GM19193 (cell line): ENCODE measurements around the gene PAPPA.

Source experiments
- POLR2A ChIP-seq: IDR thresholded peaks from 4 replicates; pipeline ENCODE4 v1.6.1; 2011; ENCODE audit not compliant: insufficient read depth, insufficient read length; ENCODE audit errors: extremely low read depth

PAPPA gene

DNA sequence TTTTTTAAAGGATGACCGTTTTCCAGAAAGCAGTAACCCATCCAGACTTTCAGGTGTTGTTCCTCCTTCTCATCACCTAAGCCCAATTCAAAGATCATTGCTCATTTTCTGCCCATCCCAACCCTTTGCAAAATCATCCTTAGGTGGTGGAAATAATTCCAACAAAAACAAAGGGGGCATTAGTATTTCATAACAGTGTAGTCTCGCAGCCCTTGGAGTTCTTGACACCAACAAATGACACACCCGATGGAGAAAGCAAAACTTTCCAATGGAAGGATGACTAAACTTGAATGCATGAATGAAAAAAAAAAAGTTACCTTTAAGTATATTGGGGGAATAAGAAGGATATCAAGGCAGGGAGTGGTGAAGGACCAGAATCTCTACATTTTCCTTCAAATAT lies 117.0 kb downstream of the PAPPA start:
- no peak for TF ChIP-seq POLR2A

DNA sequence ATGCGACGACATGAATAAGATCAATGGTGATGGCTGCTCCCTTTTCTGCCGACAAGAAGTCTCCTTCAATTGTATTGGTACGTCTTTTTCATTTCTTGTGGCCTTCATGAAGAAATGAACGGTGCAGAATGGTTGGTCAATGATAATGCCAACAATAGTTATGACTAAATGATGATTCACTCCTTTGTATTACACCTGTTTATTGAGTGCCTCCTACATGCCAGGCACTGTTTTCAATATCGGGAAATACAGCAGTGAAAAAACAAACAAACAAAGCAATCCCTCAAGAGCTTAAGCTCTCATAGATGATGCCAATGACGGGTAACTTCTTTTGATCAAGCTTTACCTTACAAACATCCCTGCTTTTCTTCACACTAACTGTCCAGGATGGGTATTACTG lies 117.7 kb downstream of the PAPPA start:
- TF ChIP-seq POLR2A = no peak

DNA sequence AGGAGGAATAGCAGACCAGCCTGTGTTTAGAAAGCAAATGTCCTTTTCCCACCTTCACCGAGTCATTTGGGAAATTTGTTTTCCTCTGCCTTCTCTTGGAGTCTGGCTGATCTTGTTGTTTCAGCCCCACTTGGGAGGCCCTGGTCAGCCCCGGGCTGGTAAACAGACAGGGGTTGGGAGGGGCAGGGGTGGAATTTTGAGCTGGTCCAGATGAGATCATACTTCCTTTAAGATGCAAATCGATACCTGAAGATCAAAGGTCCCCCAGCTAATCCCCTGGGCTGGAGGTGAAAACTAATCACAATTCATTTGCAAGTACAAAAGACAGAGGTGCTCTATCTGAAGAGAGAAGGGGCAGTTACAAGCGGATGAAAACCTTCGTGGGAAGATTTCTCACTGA lies 118.4 kb downstream of the PAPPA start:
- TF ChIP-seq POLR2A = no peak

DNA sequence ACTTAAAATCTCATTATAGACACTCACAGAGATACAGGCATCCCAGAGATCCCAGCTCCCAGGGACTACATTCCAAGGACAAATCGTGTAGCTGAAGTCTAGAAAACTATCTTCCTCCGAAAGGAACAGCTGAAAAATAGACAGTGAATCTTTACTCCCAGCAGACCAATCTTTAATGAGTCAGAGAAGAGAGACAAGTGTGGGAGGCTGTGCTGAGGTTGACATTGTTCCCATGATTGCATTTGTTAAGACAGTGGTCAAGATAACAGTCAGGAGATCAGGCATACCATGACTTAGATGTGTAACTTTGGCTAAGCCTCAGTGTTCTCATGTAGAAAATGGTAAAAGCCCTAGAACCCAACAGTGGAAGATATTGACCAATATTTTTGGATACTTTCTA lies 120.7 kb downstream of the PAPPA start:
- no peak for TF ChIP-seq POLR2A

DNA sequence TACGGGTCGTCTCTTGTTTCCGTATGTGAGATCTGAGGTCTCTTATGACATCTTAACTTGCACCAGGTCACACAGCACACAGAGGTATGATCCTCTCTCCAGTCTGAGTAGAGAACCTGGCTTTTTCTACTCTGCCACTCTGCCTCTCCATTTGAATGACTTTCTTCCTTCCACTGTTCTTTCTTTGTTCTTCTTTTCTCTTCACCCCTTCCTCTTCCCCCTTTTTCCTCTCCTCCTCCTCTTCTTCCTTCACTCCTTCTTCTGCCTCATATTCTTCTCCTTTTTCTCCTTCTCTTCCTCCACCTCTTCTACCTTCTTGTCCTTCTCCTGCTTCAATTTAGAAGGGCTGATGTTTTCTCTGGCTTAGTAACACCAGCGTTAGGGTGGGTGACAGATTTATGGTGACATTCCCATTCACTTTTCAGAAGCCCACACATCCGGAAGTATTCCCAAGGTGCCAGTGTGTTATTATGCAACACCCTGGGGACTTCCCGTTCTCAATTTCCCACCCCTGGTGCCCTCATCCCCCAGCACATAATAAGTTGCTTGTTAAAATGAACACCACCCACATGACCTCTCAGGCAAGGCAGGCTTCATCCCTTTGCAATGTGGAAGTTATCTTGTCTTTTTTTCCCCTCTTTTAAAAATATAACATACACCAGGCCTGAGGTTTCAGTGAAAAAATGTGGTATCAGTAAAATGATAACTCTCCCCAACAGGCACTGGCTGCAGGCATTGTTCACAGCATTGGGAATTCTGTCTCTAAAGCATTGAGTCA lies 122.0 kb downstream of the PAPPA start:
- TF ChIP-seq POLR2A = no peak

DNA sequence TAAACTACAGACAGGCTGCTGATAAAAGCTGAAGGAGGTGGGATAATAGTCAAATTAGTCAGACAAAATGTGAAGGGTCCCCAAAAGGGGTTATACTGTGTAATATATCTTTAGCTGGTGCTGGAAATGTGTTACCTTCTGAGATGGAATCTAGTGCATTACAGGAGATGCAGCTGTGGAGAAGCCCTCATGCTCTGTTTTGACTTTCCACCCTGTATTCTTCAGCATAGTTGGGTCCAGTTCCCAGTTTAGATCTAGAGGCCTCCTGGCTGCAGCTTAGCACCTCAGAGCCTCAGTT lies 122.6 kb downstream of the PAPPA start:
- no peak for TF ChIP-seq POLR2A

DNA sequence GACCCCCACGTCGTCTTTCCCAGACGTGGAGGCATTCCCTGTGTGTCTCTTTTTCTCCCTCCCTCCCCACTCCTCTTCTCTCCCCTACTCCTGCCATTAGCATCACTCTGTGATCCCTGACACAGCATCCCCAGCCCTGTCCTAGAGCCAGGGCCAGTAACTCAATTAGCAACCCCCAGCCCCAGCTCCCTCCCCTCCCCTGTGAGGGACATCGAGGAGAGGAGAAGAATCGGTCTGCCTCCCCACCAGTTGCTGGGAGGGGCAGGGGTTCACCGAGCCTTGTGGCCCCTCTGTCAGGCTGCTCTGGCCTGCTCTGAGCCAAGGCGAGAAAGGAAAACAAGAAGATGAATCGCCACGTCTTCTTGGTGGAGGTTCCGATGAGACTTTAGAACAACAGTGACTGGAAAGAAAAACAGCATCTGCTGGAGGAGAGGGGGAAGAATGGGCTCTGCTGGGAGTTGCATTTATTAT lies 123.1 kb downstream of the PAPPA start:
- TF ChIP-seq POLR2A = no peak

DNA sequence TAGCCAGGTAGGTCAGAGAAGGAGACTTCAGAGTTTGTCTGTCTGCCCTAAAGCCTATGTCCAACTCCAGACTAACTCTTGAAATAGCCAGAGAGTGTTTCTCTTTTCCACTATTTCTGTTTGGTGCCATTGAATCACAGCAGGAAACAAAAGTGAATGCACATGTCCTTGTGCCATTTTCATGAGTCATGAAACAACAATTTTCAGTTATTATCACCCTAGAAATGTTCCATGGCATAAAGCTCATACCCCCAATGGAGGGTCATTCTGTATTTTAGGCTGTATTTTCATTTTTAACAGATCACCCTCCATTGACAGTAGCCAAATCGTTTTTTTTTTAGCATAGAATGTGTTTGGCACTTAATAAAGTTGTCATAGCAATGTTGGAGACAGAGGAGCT lies 124.7 kb downstream of the PAPPA start:
- no peak for TF ChIP-seq POLR2A

DNA sequence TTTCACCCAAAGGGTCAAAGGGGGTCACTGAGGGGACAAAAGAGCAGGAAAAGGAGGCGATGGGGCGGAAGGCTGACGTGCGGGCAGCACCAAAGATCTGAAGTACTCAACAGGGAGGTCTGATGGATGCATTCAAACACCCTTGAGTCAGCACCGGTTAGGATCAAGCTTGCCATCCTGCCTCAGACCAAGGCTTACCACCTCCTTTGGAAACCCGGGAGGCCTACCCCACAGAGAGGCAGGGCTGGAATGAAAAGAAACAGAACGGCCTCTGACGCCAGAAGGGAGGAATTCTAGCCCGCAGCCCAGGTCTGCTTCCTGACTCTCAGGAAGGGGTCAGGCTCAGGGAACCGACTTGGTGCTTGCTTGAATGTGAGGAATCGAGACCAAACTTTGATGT lies 125.6 kb downstream of the PAPPA start:
- no peak for TF ChIP-seq POLR2A

DNA sequence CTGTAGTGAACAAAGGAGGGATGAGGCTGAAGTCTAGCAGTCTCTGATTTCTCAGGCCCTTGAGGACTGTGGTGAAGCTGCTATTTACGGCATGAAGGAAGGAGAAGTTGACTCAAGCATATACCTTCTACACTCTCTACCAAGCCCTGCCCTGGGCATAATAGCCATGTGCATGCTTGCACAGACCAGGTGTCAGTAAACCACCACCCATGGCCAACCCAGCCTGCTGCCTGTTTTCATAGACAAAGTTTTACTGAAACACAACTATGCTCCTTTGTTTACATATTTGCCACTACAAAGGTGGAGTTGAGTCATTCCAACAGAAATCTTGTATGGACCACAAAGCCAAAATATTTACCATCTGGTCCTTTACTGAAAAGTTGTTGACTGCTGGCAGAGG lies 126.9 kb downstream of the PAPPA start:
- no peak for TF ChIP-seq POLR2A

DNA sequence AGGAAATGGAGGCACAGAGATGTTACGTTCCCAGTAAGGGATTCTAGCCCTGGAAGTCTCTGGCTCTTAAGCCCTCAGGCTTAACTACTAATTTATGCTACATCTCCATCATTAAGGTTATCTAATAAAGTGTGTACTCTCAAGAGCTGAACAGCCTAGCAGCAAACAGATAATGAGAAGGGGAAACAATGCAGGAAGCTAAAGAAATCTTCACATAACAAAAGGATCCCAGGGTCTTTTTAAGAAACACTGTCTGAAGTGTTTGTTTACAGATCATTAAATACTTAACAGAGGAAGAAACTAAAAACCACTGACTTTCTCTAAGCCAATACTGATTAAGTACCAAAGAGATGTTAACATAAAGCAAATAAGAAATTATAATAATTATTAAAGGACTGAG lies 129.0 kb downstream of the PAPPA start:
- no peak for TF ChIP-seq POLR2A

DNA sequence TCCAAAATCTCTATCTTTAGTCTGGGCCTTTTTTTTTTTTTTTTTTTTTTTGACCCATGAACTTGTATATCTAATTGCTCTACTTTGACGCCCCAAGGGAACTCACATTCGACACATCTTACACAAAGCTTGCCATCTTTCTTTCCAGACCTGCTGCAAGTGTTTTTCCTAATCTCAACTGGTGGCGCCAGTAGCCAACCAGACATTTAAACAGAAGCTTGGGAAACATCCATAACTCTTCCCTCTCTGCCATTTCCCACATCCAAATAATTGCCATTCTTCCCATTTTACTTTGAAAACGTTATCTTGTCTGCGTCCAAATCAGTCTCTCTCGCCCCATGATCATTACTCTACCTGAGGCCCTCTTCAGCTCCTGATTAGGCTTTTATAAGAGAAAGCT lies 130.9 kb downstream of the PAPPA start:
- TF ChIP-seq POLR2A = no peak

DNA sequence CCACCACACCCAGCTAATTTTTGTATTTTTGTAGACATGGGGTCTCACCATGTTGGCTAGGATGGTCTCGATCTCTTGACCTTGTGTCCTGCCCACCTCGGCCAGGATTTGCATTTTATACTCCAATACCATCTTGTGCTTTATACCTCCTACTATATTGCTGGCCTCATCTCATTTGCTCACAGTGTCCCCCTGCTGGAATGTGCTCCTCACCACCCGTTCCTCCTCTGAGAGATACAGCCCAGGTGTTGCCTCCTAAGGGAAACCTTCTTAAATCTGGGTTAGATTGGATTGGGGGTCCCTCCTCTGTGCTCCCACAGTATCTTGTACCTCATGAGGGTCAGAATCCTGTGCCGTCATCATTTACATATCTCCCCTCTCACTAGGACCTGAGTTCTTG lies 131.7 kb downstream of the PAPPA start:
- TF ChIP-seq POLR2A = no peak

DNA sequence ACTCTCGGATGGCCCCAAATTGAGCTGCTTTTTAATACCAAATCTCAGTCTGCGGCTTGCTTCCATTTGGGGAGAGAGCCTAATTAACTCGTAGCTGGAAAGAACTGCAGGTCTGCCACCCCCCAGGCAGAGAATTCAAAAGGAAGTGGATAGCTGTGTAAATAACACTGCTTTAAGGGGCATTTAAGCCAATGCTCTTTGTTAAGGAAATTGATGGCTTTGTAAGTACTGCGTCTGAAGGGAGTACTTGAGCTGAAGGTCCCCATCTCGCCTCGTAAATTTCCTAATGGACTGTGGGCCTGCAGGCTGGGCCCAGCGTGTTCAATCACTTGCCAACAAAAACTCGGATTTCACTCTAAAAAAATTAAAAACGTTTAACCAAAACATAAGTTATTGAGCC lies 132.7 kb downstream of the PAPPA start:
- TF ChIP-seq POLR2A = no peak

DNA sequence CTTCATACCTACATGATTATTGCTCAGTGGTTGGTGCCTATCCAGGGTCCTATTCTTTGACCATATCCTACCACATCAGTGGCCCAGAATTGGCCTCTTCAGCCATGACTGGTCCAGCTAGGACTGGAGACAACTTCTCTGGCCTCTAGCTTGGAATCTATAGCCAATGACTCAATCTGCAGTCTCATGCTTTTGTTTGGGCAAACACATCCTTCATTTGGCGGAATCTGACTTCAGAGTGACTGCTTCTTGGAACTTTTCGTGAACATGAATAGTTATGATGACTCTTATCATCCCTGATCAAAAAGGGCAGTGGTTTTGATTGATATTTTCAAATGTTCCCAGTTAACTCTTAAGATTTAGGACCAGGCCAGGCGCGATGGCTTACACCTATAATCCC lies 134.1 kb downstream of the PAPPA start:
- no peak for TF ChIP-seq POLR2A

DNA sequence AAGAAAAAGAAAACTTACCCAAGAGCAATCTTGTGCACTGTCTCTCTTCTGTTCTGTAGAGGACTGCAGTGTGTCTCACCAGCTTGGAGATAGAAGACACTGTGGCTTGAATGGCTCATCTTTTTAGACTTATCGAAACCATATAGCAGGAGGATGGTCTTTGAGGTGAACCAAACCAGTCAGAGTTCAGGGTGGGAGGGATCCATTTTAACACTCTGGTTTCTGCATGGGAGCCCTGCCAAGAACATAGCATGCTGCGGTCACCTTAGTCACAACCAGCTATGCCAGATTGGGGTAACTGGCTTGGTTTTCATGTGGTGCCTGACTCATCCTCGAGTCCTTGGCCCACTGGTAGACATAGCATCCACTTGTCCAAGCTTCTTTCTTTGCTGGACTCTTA lies 135.1 kb downstream of the PAPPA start:
- TF ChIP-seq POLR2A = no peak

DNA sequence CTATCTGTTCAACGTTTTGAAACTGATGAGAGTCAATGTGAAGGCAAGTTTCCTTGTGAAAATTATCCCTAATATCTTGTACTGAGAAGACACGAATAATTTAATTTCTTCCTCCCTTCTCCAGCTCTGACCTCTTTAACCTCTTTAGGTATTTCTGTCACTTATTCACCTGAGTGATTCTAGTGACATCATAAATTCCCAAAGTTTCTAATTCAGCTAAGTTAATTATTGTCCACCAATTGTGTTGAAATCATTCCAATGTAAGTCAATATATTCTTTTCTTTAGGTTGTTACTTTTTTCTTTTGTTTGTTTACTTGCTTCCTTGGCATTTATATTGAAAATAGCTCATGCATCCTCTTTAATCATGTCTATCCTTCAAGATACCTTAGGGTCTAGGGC lies 143.8 kb downstream of the PAPPA start:
- no peak for TF ChIP-seq POLR2A
